HG03442 (cell line): ENCODE results near the gene CXCR3.
A peak's percentile ranks its signal among the peaks of the same experiment; 100 is the strongest.
"Not testable (repeated sequence)": the region's sequence is repeated elsewhere in the genome, so short reads cannot be mapped to it uniquely, and the experiment has no call there.

Experiments used
- ATAC-seq: cut with Tn5 transposase; IDR thresholded peaks from one replicate; pipeline ENCODE4 v1.9.1; 2021; ENCODE audit warnings: mild to moderate bottlenecking, moderate library complexity; ENCODE audit not compliant: unreplicated experiment

Gene CXCR3

GRCh38 chrX:71618303-71618721 is at the start of gene CXCR3:
Gene CXCR3, minus strand, starts transcription at chrX:71618511. Its CDS starts 62 bp downstream, at chrX:71618449.
- ATAC-seq, result peak; percentile 52

- ATAC-seq, result no peak
Observed at GRCh38 chrX:71667328-71668247, 49.3 kb upstream of the CXCR3 start, which contains the start of gene LOC101059915. Gene LOC101059915, plus strand, starts transcription at chrX:71667546.

GRCh38 chrX:71666240-71667223 is 48.2 kb upstream of the CXCR3 start:
- no peak for ATAC-seq

- ATAC-seq, result no peak
Observed at GRCh38 chrX:71665747-71666146, 47.4 kb upstream of the CXCR3 start.

- ATAC-seq, result no peak
Observed at GRCh38 chrX:71664889-71665491, 46.7 kb upstream of the CXCR3 start.

GRCh38 chrX:71664202-71664601 is 45.9 kb upstream of the CXCR3 start:
- peak; percentile 39 for ATAC-seq

GRCh38 chrX:71663238-71663637 is 44.9 kb upstream of the CXCR3 start:
- not testable (repeated sequence) for ATAC-seq

- not testable (repeated sequence) for ATAC-seq
Observed at GRCh38 chrX:71662654-71663053, 44.3 kb upstream of the CXCR3 start.

- no peak for ATAC-seq
Observed at GRCh38 chrX:71661919-71662318, 43.6 kb upstream of the CXCR3 start.

- no peak for ATAC-seq
Observed at GRCh38 chrX:71660562-71661416, 42.5 kb upstream of the CXCR3 start.

- no peak for ATAC-seq
Observed at GRCh38 chrX:71659959-71660358, 41.6 kb upstream of the CXCR3 start.

- no peak for ATAC-seq
Observed at GRCh38 chrX:71659342-71659741, 41.0 kb upstream of the CXCR3 start.

- no peak for ATAC-seq
Observed at GRCh38 chrX:71657267-71657666, 39.0 kb upstream of the CXCR3 start.

- ATAC-seq, result no peak
Observed at GRCh38 chrX:71653344-71653743, 35.0 kb upstream of the CXCR3 start.

- ATAC-seq, result no peak
Observed at GRCh38 chrX:71652405-71652804, 34.1 kb upstream of the CXCR3 start.

- peak; percentile 81 for ATAC-seq
Observed at GRCh38 chrX:71650333-71650969, 32.1 kb upstream of the CXCR3 start.

- not testable (repeated sequence) for ATAC-seq
Observed at GRCh38 chrX:71644406-71644805, 26.1 kb upstream of the CXCR3 start.

- ATAC-seq, result no peak
Observed at GRCh38 chrX:71640002-71640401, 21.7 kb upstream of the CXCR3 start.

GRCh38 chrX:71638409-71638808 is 20.1 kb upstream of the CXCR3 start:
- ATAC-seq, result no peak
